H1 (cell line): ENCODE data around the gene PTPRD. TPM values are rescaled to one million over a fixed set of nuclear protein-coding genes. Genes with fewer than 3 reads are reported as not detected.

ENCODE experiments used
- CTCF ChIA-PET: fragments of 300-600 bp; sonication (Branson Sonifier 250); formaldehyde crosslinking; loops from one replicate; lab custom pipeline; 2021; ENCODE audit not compliant: partially characterized antibody; lab: Charles Lee
- POLR2A ChIA-PET: fragments of 300-600 bp; sonication (Branson Sonifier 250); formaldehyde crosslinking; loops from one replicate; lab custom pipeline; 2021; ENCODE audit warnings: inconsistent platforms; ENCODE audit not compliant: partially characterized antibody; lab: Charles Lee
- DNase-seq, 2 experiments: peaks; one replicate each; pipeline versions ENCODE4 v3.0.0 to v3.0.0-alpha.2; 2010 to 2022; ENCODE audit warnings: low spot score in 2 of 2, low read depth in 1 of 2, mixed read lengths in 1 of 2
- FAIRE-seq: peaks from 2 replicates; lab custom pipeline; 2011; peaks lifted over from hg19 to GRCh38; lab: Jason Lieb, UNC
- H2AFZ ChIP-seq: 2 replicates; pipeline ENCODE4 v1.8.1; 2012; ENCODE audit warnings: low read length, inconsistent platforms
- H2AK5ac ChIP-seq: 2 replicates; pipeline ENCODE4 v1.6.1; 2013; ENCODE audit warnings: low read depth, low read length
- H2BK120ac ChIP-seq: replicated peaks from 2 replicates; pipeline ENCODE3; 2013; ENCODE audit warnings: low read depth, low read length, inconsistent platforms
- H2BK12ac ChIP-seq: 2 replicates; pipeline ENCODE4 v1.6.1; 2013; ENCODE audit warnings: low read depth, low read length
- H2BK15ac ChIP-seq: 2 replicates; pipeline ENCODE4 v1.6.1; 2013; ENCODE audit warnings: low read length
- H2BK20ac ChIP-seq: 2 replicates; pipeline ENCODE4 v1.6.1; 2013; ENCODE audit warnings: low read length
- H2BK5ac ChIP-seq: 2 replicates; pipeline ENCODE4 v1.6.1; 2013; ENCODE audit warnings: low read depth, low read length
- H3K14ac ChIP-seq: 2 replicates; pipeline ENCODE4 v1.6.1; 2013; ENCODE audit warnings: inconsistent platforms; ENCODE audit not compliant: insufficient read length
- H3K18ac ChIP-seq: 2 replicates; pipeline ENCODE4 v1.6.1; 2013; ENCODE audit warnings: low read length; ENCODE audit errors: extremely low read depth
- H3K23ac ChIP-seq: 2 replicates; pipeline ENCODE4 v1.6.1; 2013; ENCODE audit warnings: inconsistent platforms; ENCODE audit not compliant: insufficient read length
- H3K23me2 ChIP-seq: 2 replicates; pipeline ENCODE4 v1.6.1; 2013; ENCODE audit warnings: low read depth, low read length
- H3K27ac ChIP-seq: 2 replicates; pipeline ENCODE4 v1.6.1; 2011; ENCODE audit warnings: low read depth, low read length, inconsistent platforms
- H3K27me3 ChIP-seq, 4 experiments: replicated peaks in 1 of 4; 1 replicate in 1 of 4; 2 replicates in 3 of 4; pipeline versions ENCODE4 v1.6.1 to v1.8.1; 2011 to 2013; ENCODE audit warnings: low read length in 3 of 4, mild to moderate bottlenecking in 3 of 4, inconsistent platforms in 2 of 4, mixed read lengths in 2 of 4, moderate library complexity in 1 of 4; ENCODE audit not compliant: control insufficient read depth in 3 of 4, insufficient read depth in 3 of 4; ENCODE audit errors: extremely low read depth in 1 of 4
- H3K36me3 ChIP-seq, 4 experiments: 2 replicates each; pipeline versions ENCODE4 v1.6.1 to v1.8.1; 2011 to 2013; ENCODE audit warnings: mild to moderate bottlenecking in 4 of 4, low read length in 3 of 4, moderate library complexity in 2 of 4, control low read depth in 1 of 4, inconsistent platforms in 1 of 4; ENCODE audit not compliant: insufficient read depth in 4 of 4, control insufficient read depth in 2 of 4
- H3K4ac ChIP-seq: replicated peaks from 2 replicates; pipeline ENCODE3; 2013; ENCODE audit warnings: low read length, low read depth, mixed read lengths, inconsistent platforms; ENCODE audit not compliant: insufficient read length
- H3K4me1 ChIP-seq, 4 experiments: replicated peaks in 1 of 4; 1 replicate in 1 of 4; 2 replicates in 3 of 4; pipeline versions ENCODE4 v1.6.1 to v1.8.1; 2011 to 2013; ENCODE audit warnings: low read length in 3 of 4, inconsistent platforms in 2 of 4, mixed read lengths in 1 of 4; ENCODE audit not compliant: insufficient read depth in 4 of 4, control insufficient read depth in 3 of 4
- H3K4me2 ChIP-seq, 2 experiments: 2 replicates each; pipeline versions ENCODE4 v1.6.1 to v1.8.1; 2011 to 2013; ENCODE audit warnings: low read depth in 2 of 2, low read length in 2 of 2, control low read depth in 1 of 2, inconsistent platforms in 1 of 2, mild to moderate bottlenecking in 1 of 2; ENCODE audit not compliant: insufficient read depth in 1 of 2
- H3K4me3 ChIP-seq, 4 experiments: fragments of 200-600, 300-600 bp in 1 of 4; sonication (generic), shearing (Covaris generic), sonication (Bioruptor Twin) in 1 of 4; 2 replicates each; pipeline versions ENCODE4 v1.5.1 to v1.8.1; 2011 to 2016; ENCODE audit warnings: low read length in 4 of 4, low read depth in 3 of 4, control low read depth in 2 of 4, inconsistent platforms in 2 of 4, mild to moderate bottlenecking in 2 of 4, mixed read lengths in 1 of 4, moderate library complexity in 1 of 4; ENCODE audit not compliant: insufficient read depth in 2 of 4; ENCODE audit errors: extremely low read depth in 1 of 4
- H3K56ac ChIP-seq: replicated peaks from 2 replicates; pipeline ENCODE3; 2013; ENCODE audit warnings: low read depth, mild to moderate bottlenecking, mixed read lengths, low read length, inconsistent platforms; ENCODE audit not compliant: insufficient read length
- H3K79me1 ChIP-seq: 2 replicates; pipeline ENCODE4 v1.6.1; 2013; ENCODE audit warnings: low read depth, low read length, control low read depth
- H3K79me2 ChIP-seq, 2 experiments: 2 replicates each; pipeline versions ENCODE4 v1.6.1 to v1.8.1; 2012 to 2013; ENCODE audit warnings: low read length in 2 of 2, mild to moderate bottlenecking in 2 of 2, inconsistent platforms in 1 of 2; ENCODE audit not compliant: insufficient read depth in 2 of 2, control insufficient read depth in 1 of 2
- H3K9ac ChIP-seq, 4 experiments: replicated peaks in 1 of 4; 1 replicate in 1 of 4; 2 replicates in 3 of 4; pipeline versions ENCODE4 v1.6.1 to v1.8.1; 2011 to 2013; ENCODE audit warnings: low read depth in 3 of 4, low read length in 3 of 4, control low read depth in 2 of 4, mild to moderate bottlenecking in 2 of 4, moderate library complexity in 2 of 4, inconsistent platforms in 1 of 4; ENCODE audit errors: extremely low read depth in 1 of 4
- H3K9me3 ChIP-seq, 2 experiments: 2 replicates each; pipeline versions ENCODE4 v1.6.1 to v1.8.1; 2012 to 2013; ENCODE audit warnings: mild to moderate bottlenecking in 2 of 2, moderate library complexity in 2 of 2, control low read depth in 1 of 2, inconsistent platforms in 1 of 2, low read depth in 1 of 2, low read length in 1 of 2, mixed read lengths in 1 of 2; ENCODE audit not compliant: insufficient read depth in 2 of 2
- H4K20me1 ChIP-seq, 2 experiments: replicated peaks in 1 of 2; 2 replicates each; pipeline versions ENCODE3 to v1.8.1; 2011 to 2013; ENCODE audit warnings: inconsistent platforms in 2 of 2, low read length in 2 of 2, mild to moderate bottlenecking in 1 of 2; ENCODE audit not compliant: insufficient read depth in 2 of 2, control insufficient read depth in 1 of 2
- H4K5ac ChIP-seq: 2 replicates; pipeline ENCODE4 v1.6.1; 2013; ENCODE audit warnings: low read length, low read depth, mixed read lengths, inconsistent platforms; ENCODE audit not compliant: insufficient read length
- H4K8ac ChIP-seq: 2 replicates; pipeline ENCODE4 v1.8.0; 2013; ENCODE audit warnings: mild to moderate bottlenecking, moderate library complexity, low read length, inconsistent platforms; ENCODE audit not compliant: insufficient read depth; ENCODE audit errors: extremely low read depth
- H4K91ac ChIP-seq: replicated peaks from 2 replicates; pipeline ENCODE3; 2013; ENCODE audit warnings: low read length, mixed read lengths, inconsistent platforms; ENCODE audit not compliant: insufficient read length
- EZH2 ChIP-seq: fragments of 200-600 bp; sonication (generic); IDR thresholded peaks from 2 replicates; pipeline ENCODE4 v1.7.1; 2012; ENCODE audit warnings: low read depth, mild to moderate bottlenecking, moderate library complexity, low read length, inconsistent platforms; ENCODE audit not compliant: severe bottlenecking
- WGBS, 2 experiments: shearing (Covaris generic) in 1 of 2; methylation state at CpG; one replicate each; pipeline versions ENCODE4 v1.1.6 to v1.1.7; 2013 to 2015; ENCODE audit warnings: low lambda C conversion rate in 2 of 2, mixed read lengths in 2 of 2, inconsistent platforms in 1 of 2, low coverage in 1 of 2, missing lambda C conversion rate in 1 of 2; ENCODE audit not compliant: insufficient replicate concordance in 2 of 2, insufficient coverage in 1 of 2, insufficient read length in 1 of 2; ENCODE audit errors: extremely low coverage in 1 of 2, missing lambda C conversion rate in 1 of 2; 5-methylcytosine and 5-hydroxymethylcytosine counted together
- polyA plus RNA-seq, 7 experiments: library from polyadenylated mRNA; depleted of rRNA in 3 of 7; stranded (reverse) in 5 of 7; unstranded in 2 of 7; fragments of >200 nt in 5 of 7; fragments of 200-250 nt in 2 of 7; gene quantifications; 1 replicate in 5 of 7; 2 replicates in 1 of 7; 4 replicates in 1 of 7; pipeline versions ENCODE4 v1.2.1 to v1.2.3, GENCODE V29; 2011 to 2013; ENCODE audit warnings: missing spikeins in 2 of 7, mixed read lengths in 2 of 7
- total RNA-seq: library from RNA; stranded (reverse); fragmentation: NEBNext Ultra II Directional; extraction: Animal tissue kit (Norgen Biotek cat#: 25700); gene quantifications from 2 replicates; pipeline ENCODE4 v1.2.1, GENCODE V29; 2021

The PTPRD gene
- total and polyA plus RNA-seq, 2 of the 8 experiments (the other 6 are each of a cell fraction or from before 2014, with no cell fraction given): 17.2 to 77.0 TPM

DNA sequence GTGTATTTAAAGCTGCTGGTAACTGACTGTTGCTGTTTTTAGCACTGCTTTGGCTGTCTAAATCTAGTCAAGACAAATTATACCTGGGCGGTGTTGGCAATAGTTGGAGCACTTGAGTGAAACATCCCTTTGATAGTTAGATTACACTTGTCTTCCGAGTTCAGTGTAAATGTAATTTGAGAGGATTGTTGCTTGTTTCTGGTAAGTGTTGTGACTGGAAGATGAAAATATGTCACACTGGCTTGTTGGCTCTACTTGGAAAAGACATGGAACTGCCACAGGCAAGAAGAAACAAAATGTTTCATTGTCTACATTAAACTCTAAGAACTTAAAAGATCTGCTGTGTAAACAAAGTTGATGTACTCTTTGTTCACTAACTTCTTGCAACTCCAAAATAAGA, 49.2 kb upstream of the PTPRD start:
- no peak overlapping the region for H3K4ac ChIP-seq
- no peaks in the 10 kb centered on the region for H4K20me1 ChIP-seq
- H2BK12ac ChIP-seq: no peak overlapping the region
- 85% methylated on average over 2 of the region's 2 CpGs; no CpG with 5 or more reads in 1 of the 2 experiments for WGBS, 2 experiments
- no peak overlapping the region for H3K4me3 ChIP-seq
- H3K36me3 ChIP-seq: no peaks in the 10 kb centered on the region
- no peak overlapping the region for H2AFZ ChIP-seq
- no peak overlapping the region for H4K5ac ChIP-seq
- POLR2A ChIA-PET: no interaction called here
- no peak overlapping the region for H3K18ac ChIP-seq
- H3K79me2 ChIP-seq: no peaks in the 10 kb centered on the region
- no peak overlapping the region for H2BK15ac ChIP-seq
- H3K23ac ChIP-seq: no peak overlapping the region
- H2BK20ac ChIP-seq: no peak overlapping the region
- no peak overlapping the region for H3K14ac ChIP-seq
- DNase-seq: no peak
- no peaks in the 10 kb centered on the region for H3K4me1 ChIP-seq
- no peaks in the 10 kb centered on the region for H3K9me3 ChIP-seq
- H3K79me1 ChIP-seq: no peaks in the 10 kb centered on the region
- H3K23me2 ChIP-seq: no peaks in the 10 kb centered on the region
- no peak overlapping the region for H4K91ac ChIP-seq
- no peak overlapping the region for H2AK5ac ChIP-seq
- no peaks in the 10 kb centered on the region for H3K27me3 ChIP-seq
- no peak overlapping the region for H4K8ac ChIP-seq
- no peak for FAIRE-seq
- H2BK5ac ChIP-seq: no peak overlapping the region
- H3K56ac ChIP-seq: no peak overlapping the region
- CTCF ChIA-PET: no interaction called here
- TF ChIP-seq EZH2: no peak
- no peak overlapping the region for H3K27ac ChIP-seq
- H3K4me2 ChIP-seq: no peak overlapping the region
- H2BK120ac ChIP-seq: no peak overlapping the region
- H3K9ac ChIP-seq: no peak overlapping the region
